Memory B cell (primary cell): ENCODE data around the gene NUP42.
"Not testable (repeated sequence)": the region's sequence is repeated elsewhere in the genome, so short reads cannot be mapped to it uniquely, and the experiment has no call there.

Experiments
- ATAC-seq: fragments of 150-1000 bp; cut with Tn5 transposase; 2 replicates; pipeline ENCODE4 v1.10.0; 2021; ENCODE audit warnings: low read depth, mild to moderate bottlenecking, moderate library complexity
- DNase-seq, 2 donors: peaks; one replicate each; pipeline ENCODE4 v3.0.0; 2022; ENCODE audit warnings: low spot score in 2 of 2
- H3K27ac Mint-ChIP-seq: one replicate; pipeline ENCODE4 v1.8.0; 2022; ENCODE audit warnings: mild to moderate bottlenecking, moderate library complexity, mixed read lengths
- H3K27me3 Mint-ChIP-seq: one replicate; pipeline ENCODE4 v1.8.0; 2022; ENCODE audit warnings: mixed read lengths
- H3K36me3 Mint-ChIP-seq: one replicate; pipeline ENCODE4 v1.8.0; 2022; ENCODE audit warnings: mild to moderate bottlenecking, mixed read lengths
- H3K4me1 Mint-ChIP-seq: one replicate; pipeline ENCODE4 v1.8.0; 2022; ENCODE audit warnings: mixed read lengths
- H3K4me3 Mint-ChIP-seq: one replicate; pipeline ENCODE4 v1.8.0; 2022; ENCODE audit warnings: mild to moderate bottlenecking, moderate library complexity, mixed read lengths
- H3K9me3 Mint-ChIP-seq: one replicate; pipeline ENCODE4 v1.8.0; 2022; ENCODE audit warnings: mixed read lengths

Gene NUP42

GRCh38 chr7:23211589-23211988 is 29.7 kb downstream of the NUP42 start:
- Mint-ChIP-seq H3K27me3 (peaks cover 12% of the 10 kb centered on the region), H3K36me3 (no peaks in the 10 kb centered on the region), H3K27ac (no peak overlapping the region), H3K9me3 (no peaks in the 10 kb centered on the region), H3K4me3 (no peak overlapping the region), H3K4me1 (peaks cover 3% of the 10 kb centered on the region)
- DNase-seq = no peak
- ATAC-seq = no peak

- Mint-ChIP-seq H3K27me3 (peaks cover 12% of the 10 kb centered on the region), H3K4me3 (no peak overlapping the region), H3K36me3 (no peaks in the 10 kb centered on the region), H3K4me1 (peaks cover 3% of the 10 kb centered on the region), H3K27ac (no peak overlapping the region), H3K9me3 (no peaks in the 10 kb centered on the region)
- ATAC-seq = no peak
- DNase-seq = no peak
Observed at GRCh38 chr7:23212395-23212794, 30.5 kb downstream of the NUP42 start.

- Mint-ChIP-seq H3K27me3 (peaks cover 14% of the 10 kb centered on the region), H3K9me3 (no peaks in the 10 kb centered on the region), H3K36me3 (no peaks in the 10 kb centered on the region), H3K27ac (no peak overlapping the region), H3K4me1 (peaks cover 3% of the 10 kb centered on the region), H3K4me3 (no peak overlapping the region)
- no peak for ATAC-seq
- DNase-seq = no peak
Observed at GRCh38 chr7:23212841-23213240, 31.0 kb downstream of the NUP42 start.

- H3K9me3 Mint-ChIP-seq = no peaks in the 10 kb centered on the region
- peaks cover 14% of the 10 kb centered on the region for H3K27me3 Mint-ChIP-seq
- H3K4me1 Mint-ChIP-seq = no peaks in the 10 kb centered on the region
- DNase-seq = no peak
- no peak for ATAC-seq
- H3K36me3 Mint-ChIP-seq = no peaks in the 10 kb centered on the region
- no peak overlapping the region for H3K4me3 Mint-ChIP-seq
- no peak overlapping the region for H3K27ac Mint-ChIP-seq
Observed at GRCh38 chr7:23213755-23214154, 31.9 kb downstream of the NUP42 start.

- H3K4me3 Mint-ChIP-seq = no peak overlapping the region
- H3K27me3 Mint-ChIP-seq = peaks cover 15% of the 10 kb centered on the region
- no peak for DNase-seq
- H3K36me3 Mint-ChIP-seq = no peaks in the 10 kb centered on the region
- H3K9me3 Mint-ChIP-seq = no peaks in the 10 kb centered on the region
- no peak for ATAC-seq
- H3K4me1 Mint-ChIP-seq = no peaks in the 10 kb centered on the region
- no peak overlapping the region for H3K27ac Mint-ChIP-seq
Observed at GRCh38 chr7:23214423-23214822, 32.6 kb downstream of the NUP42 start.

- ATAC-seq (no peak), DNase-seq (no peak)
- no peak overlapping the region for H3K27ac Mint-ChIP-seq
- H3K27me3 Mint-ChIP-seq = peaks cover 15% of the 10 kb centered on the region
- H3K4me1 Mint-ChIP-seq = no peaks in the 10 kb centered on the region
- no peak overlapping the region for H3K4me3 Mint-ChIP-seq
- no peaks in the 10 kb centered on the region for H3K36me3 Mint-ChIP-seq
- H3K9me3 Mint-ChIP-seq = no peaks in the 10 kb centered on the region
Observed at GRCh38 chr7:23214938-23215337, 33.1 kb downstream of the NUP42 start.

- Mint-ChIP-seq H3K4me1 (no peaks in the 10 kb centered on the region), H3K27me3 (peaks cover 15% of the 10 kb centered on the region), H3K36me3 (no peaks in the 10 kb centered on the region), H3K9me3 (no peaks in the 10 kb centered on the region), H3K27ac (no peak overlapping the region), H3K4me3 (no peak overlapping the region)
- ATAC-seq (no peak), DNase-seq (no peak)
Observed at GRCh38 chr7:23216021-23216420, 34.2 kb downstream of the NUP42 start.

GRCh38 chr7:23218196-23218595 is 36.3 kb downstream of the NUP42 start:
- DNase-seq = no peak
- no peaks in the 10 kb centered on the region for H3K4me1 Mint-ChIP-seq

GRCh38 chr7:23220690-23221305 is 39.0 kb downstream of the NUP42 start:
- Mint-ChIP-seq H3K4me3 (no peak overlapping the region), H3K9me3 (no peaks in the 10 kb centered on the region), H3K4me1 (peaks cover 5% of the 10 kb centered on the region), H3K27ac (no peak overlapping the region), H3K27me3 (peaks cover 10% of the 10 kb centered on the region), H3K36me3 (no peaks in the 10 kb centered on the region)
- no peak for ATAC-seq
- no peak for DNase-seq

More at GRCh38 chr7:23218196-23218595, 36.3 kb downstream of the NUP42 start:
- H3K27ac Mint-ChIP-seq = no peak overlapping the region
- no peaks in the 10 kb centered on the region for H3K36me3 Mint-ChIP-seq
- no peak for ATAC-seq
- H3K4me3 Mint-ChIP-seq = no peak overlapping the region
- H3K9me3 Mint-ChIP-seq = no peaks in the 10 kb centered on the region
- H3K27me3 Mint-ChIP-seq = peaks cover 12% of the 10 kb centered on the region

- Mint-ChIP-seq H3K27ac (no peak overlapping the region), H3K9me3 (no peaks in the 10 kb centered on the region), H3K27me3 (peaks cover 9% of the 10 kb centered on the region), H3K4me1 (peaks cover 5% of the 10 kb centered on the region), H3K36me3 (no peaks in the 10 kb centered on the region), H3K4me3 (no peak overlapping the region)
- DNase-seq (no peak), ATAC-seq (no peak)
Observed at GRCh38 chr7:23222439-23223030, 40.7 kb downstream of the NUP42 start.

GRCh38 chr7:23224364-23224763 is 42.5 kb downstream of the NUP42 start:
- peak; percentile 27 for ATAC-seq
- H3K27ac Mint-ChIP-seq, H3K4me1 Mint-ChIP-seq, H3K9me3 Mint-ChIP-seq, H3K27me3 Mint-ChIP-seq, H3K4me3 Mint-ChIP-seq, DNase-seq, H3K36me3 Mint-ChIP-seq: not testable (repeated sequence)

GRCh38 chr7:23226844-23227450 is 45.1 kb downstream of the NUP42 start:
- no peak overlapping the region for H3K4me3 Mint-ChIP-seq
- peaks cover 4% of the 10 kb centered on the region for H3K36me3 Mint-ChIP-seq
- ATAC-seq = no peak
- H3K27me3 Mint-ChIP-seq = peaks cover 8% of the 10 kb centered on the region
- H3K9me3 Mint-ChIP-seq = peaks cover 4% of the 10 kb centered on the region
- DNase-seq = no peak
- H3K27ac Mint-ChIP-seq = no peak overlapping the region
- H3K4me1 Mint-ChIP-seq = peaks cover 5% of the 10 kb centered on the region

GRCh38 chr7:23228412-23228811 is 46.6 kb downstream of the NUP42 start:
- Mint-ChIP-seq H3K4me3 (no peak overlapping the region), H3K27ac (no peak overlapping the region), H3K4me1 (peaks cover 7% of the 10 kb centered on the region), H3K27me3 (peaks cover 8% of the 10 kb centered on the region), H3K9me3 (peaks cover 4% of the 10 kb centered on the region), H3K36me3 (peaks cover 4% of the 10 kb centered on the region)
- no peak for DNase-seq
- ATAC-seq = no peak

- Mint-ChIP-seq H3K4me3 (no peak overlapping the region), H3K27me3 (peaks cover 4% of the 10 kb centered on the region), H3K27ac (no peak overlapping the region), H3K36me3 (peaks cover 4% of the 10 kb centered on the region), H3K4me1 (peaks cover 7% of the 10 kb centered on the region), H3K9me3 (peaks cover 4% of the 10 kb centered on the region)
- DNase-seq = no peak
- ATAC-seq = no peak
Observed at GRCh38 chr7:23230641-23231101, 48.8 kb downstream of the NUP42 start.

GRCh38 chr7:23232966-23233365 is 51.1 kb downstream of the NUP42 start:
- no peak for ATAC-seq
- H3K9me3 Mint-ChIP-seq = peaks cover 4% of the 10 kb centered on the region

More at GRCh38 chr7:23232966-23233365, 51.1 kb downstream of the NUP42 start:
- Mint-ChIP-seq H3K27me3 (peaks cover 3% of the 10 kb centered on the region), H3K27ac (no peak overlapping the region), H3K4me1 (peaks cover 7% of the 10 kb centered on the region), H3K4me3 (no peak overlapping the region), H3K36me3 (peaks cover 4% of the 10 kb centered on the region)
- DNase-seq = no peak
